GM21367 (cell line): Measurements from ENCODE around the gene ABCC2.
"Not testable (repeated sequence)": the region's sequence is repeated elsewhere in the genome, so short reads cannot be mapped to it uniquely, and the experiment has no call there.

Experiments
- ATAC-seq: cut with Tn5 transposase; IDR thresholded peaks from one replicate; pipeline ENCODE4 v1.9.1; 2021; ENCODE audit not compliant: unreplicated experiment

The ABCC2 gene

DNA sequence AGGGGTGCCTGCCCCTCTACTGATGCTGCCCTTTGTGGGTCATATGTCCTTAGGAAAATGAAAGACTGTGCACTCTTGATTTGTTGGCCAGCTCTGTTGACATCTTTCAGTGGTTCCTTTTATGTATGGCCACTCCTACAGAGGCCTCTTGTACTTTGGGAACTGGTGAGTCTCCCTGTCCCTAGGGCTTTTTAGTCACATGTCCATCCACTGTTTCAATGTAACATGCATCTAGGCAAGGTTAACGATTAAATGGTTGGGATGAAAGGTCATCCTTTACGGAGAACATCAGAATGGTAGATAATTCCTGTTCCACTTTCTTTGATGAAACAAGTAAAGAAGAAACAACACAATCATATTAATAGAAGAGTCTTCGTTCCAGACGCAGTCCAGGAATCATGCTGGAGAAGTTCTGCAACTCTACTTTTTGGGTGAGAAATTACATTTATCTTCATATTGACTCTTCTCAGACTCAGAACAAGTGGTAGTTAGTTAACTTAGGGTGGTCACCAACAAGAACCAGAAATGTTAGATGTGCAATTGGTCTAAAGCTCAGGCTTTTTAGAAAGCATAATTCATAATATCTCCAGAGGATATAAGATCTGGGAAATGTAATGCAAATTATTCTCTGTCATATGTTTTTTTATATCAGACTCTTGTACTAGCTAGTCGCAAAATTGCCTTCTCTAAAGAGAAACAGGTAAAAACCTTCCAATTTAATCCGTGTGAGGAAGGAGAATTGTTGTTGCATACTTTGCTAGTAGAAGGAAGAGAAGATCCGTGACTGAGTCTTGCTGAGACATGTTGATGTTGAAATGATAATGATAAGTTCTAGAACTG, at the start of gene ABCC2:
ABCC2 (plus strand) TSS at position 194 of the 840 bp plus-strand sequence; CDS start at position 399, 205 bp downstream.
- ATAC-seq = no peak

DNA sequence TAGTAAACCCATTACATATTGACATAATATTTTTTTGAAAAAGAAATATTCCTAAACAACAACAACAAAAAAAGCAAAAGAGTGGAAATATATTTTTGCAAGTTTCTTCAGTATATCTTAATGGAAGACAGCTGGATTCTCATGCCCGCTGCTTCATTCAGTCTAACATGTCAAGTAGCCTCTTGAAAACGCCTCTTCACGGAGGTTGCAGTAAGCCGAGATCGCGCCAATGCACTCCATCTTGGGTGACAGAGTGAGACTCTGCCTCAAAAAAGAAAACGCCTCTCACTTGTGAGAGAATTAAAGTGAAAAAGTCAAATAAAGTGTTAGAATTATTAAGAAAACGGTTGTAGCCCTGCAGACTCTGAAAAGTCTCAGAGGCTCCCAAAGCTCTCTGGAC, 49.1 kb upstream of the ABCC2 start:
- ATAC-seq = no peak

DNA sequence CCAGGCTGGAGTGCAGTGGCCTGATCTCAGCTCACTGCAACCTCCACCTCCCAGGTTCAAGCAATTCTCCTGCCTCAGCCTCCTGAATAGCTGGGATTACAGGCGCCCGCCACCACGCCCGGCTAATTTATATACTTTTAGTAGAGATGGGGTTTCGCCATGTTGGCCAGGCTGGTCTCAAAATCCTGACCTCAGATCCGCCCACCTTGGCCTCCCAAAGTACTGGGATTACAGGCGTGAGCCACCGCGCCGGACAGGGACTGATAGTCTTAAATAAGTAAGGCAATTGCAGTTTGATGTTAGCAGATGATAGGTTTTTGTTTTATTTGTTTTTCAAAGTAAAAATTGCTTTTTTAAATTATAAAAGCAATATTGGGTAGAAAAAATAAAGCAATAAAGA, 48.3 kb upstream of the ABCC2 start:
- ATAC-seq = not testable (repeated sequence)

DNA sequence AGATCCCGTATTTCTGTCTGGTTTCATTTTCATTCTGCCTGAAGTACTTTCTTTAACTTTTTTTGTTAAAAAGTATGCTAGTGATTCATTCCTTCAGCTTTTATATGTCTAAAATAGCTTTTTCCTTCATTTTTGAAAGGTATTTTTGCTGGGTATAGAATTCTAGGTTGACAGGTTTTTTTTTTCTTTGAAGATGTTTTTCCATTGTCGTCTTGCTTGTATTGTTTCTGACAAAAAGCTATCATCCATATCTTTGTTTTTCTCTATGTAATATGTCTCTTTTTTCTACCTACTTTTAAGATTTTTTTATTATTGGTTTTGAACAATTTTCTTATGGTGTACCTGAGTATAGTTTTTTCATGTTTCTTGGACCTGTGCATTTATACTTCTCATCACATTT, 42.2 kb upstream of the ABCC2 start:
- ATAC-seq = no peak

DNA sequence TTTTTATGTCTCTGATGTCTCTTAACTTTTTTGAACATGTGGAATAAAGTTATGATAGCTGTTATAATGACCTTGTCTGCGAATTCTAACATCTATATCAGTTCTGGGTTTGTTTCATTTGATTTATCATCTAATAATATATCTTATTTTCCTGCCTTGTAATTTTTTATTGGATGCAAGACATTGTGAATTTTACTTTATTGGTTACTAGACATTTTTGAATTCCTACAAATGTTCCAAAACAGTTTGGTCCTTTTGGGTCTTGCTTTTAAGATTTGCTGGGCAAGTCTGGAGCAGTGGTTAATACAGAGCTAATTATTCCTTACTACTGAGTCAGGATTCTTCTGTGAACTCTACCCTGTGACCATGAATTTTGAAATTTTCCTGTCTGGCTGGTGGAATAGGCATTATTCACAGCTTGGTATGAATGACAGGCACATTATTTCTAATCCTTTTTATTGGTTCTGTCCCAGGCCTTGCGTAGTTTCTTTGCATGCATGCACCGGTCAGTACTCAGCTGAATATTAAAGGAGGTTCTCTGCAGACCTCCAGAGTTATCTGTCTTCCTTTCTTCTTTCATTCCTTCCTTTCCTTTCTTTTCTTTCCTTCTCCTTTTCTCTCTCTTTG, 41.4 kb upstream of the ABCC2 start:
- ATAC-seq = no peak

DNA sequence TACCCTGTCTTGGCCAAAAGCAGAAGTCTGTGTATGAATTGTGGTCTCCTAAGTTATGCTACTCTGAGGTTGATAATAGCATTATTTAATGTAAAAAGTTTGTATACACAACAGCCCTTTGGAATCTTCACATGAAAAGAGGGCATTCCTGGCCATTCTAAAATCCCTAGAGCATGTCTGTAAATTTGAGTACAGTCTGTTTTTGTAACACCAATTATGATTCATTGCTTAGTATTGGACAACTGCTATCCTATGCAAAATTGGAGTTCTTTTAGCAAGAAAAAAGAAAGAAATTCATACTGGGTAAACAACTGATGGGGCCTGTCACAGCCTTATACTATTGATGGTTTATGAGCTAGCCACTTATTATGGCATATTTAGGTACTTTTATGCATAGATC, 40.2 kb upstream of the ABCC2 start:
- ATAC-seq = no peak

DNA sequence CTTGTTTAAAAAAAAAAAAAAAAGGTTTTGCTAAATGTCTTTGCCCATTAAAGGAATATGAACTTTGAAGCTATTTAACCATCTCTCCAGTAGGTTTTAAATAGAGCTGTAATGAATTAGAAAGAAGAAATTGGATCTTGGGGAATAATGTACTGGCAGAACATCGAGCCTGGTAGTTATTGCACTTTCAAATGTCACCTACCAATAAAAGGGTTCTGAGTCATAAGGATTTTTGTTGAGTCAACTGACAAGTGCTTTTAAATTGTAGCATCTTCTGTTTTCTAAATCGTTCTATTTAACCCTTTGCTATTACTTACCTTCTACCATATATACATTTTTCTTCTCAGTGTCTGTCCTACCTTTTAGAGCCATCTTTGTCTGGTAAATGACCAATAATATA, 39.7 kb upstream of the ABCC2 start:
- ATAC-seq = no peak

DNA sequence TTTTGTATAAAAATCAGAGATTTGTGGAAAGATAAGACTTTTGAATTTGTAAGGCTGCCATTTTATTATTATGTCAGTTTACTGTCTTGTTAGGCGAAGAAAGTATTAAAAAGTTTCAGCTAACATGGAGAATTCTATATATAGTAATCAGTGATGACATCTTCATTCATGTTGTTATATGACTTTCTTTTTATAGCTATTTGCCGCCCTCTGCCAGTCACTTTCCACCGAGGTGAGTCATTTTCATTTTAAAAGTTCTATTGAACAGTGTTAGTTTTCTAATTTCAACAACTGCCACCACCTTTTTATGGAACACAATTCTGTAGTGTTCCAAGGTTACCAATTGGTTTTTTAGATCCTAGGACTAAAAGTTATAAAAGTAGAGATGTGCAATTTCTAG, 38.6 kb upstream of the ABCC2 start:
- ATAC-seq = no peak

DNA sequence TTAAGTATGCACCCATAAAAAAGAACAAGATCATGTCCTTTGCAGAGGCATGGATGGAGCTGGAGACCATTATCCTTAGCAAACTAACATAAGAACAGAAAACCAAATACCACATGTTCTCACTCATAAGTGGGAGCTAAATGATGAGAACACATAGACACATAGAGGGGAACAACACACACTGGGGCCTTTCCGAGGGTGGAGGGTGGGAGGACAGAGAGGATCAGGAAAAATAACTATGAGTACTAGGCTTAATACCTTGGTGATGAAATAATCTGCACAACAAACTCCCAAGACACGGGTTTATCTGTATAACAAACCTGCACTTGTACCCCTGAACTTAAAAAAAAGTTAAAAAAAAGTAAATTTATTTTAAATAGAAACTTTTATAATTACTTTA, 36.3 kb upstream of the ABCC2 start:
- not testable (repeated sequence) for ATAC-seq

DNA sequence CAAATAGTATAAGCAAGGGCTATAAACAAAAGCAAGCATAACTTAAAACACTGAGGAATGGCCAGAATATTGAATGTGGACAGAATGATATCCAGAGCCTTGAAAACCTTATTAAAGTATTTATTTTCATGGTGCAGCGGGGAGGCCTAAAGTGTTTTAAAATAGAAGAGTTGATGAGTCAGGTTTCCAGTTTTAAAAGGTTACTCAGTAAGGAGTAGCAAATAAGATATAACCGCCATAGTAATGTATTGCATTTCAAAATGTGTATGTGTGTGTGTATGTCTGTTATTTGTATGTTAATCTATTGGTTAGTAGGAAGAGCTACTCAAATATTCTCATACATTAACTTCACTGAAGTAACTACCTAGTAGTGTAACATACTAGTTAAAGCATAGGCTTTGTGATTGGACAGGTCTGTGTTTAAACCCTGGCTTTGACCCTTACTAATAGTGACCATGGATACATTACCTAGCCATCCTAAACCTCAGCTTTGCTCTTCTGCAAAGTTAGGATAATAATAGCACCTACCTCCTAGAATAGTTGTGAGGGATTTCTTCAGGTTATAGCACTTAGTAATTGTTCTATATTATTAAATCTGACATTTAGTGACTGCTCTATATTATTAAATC, 33.5 kb upstream of the ABCC2 start:
- ATAC-seq = no peak

DNA sequence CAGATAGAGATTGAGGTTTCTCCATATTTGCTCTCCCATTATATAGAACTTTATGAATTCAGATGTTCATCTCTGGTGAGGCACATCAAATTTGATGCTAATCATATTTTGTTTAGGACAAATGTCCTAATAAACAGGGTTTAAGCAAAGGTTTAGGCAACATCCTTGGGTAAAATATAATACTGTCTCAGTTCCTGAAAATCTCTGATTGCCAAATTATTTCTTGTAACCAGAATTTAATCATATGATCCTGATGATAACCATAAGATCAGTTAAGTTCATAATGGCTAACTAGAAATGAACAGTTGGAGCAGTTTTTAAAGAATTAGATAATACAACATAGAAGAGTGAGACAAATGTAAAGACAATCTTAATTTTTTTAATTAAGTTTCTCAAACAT, 31.8 kb upstream of the ABCC2 start:
- ATAC-seq = no peak

DNA sequence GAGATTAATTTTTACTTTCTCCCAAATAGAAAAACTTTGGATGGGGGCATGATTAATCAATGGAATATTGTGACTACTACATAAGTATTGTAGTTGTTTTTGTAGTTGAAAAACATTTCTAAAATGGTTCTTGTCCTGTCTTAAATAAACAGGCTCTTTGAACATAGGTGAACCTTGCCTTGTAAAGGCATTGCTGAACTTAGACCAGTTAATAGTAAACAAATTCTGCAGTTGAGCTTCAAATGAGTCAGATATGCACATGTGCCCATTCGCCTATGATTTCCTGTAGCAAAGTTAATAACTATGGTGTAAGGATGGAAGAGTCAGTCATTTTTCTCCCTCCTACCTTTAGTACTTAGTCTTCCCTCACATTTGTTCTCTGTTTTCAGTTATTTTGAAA, 27.8 kb upstream of the ABCC2 start:
- no peak for ATAC-seq

DNA sequence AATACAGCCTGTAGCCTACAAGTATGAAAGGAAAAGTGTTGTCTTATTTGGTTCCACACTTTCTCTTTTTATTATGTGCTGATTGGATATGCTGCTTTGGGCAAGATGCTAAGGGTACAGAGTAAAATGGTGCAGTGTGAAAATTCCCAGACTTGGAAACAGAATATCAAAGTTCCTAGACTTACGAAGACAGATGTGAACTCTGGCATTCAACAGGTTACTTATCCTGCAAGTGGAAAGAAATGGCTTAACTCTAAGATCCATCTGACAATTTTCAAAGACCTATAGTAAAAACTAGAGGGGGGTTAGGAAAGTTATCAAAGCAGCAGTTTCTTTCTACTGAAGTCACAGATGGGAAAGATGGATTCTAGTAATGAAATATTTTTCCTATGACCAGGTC, 26.3 kb upstream of the ABCC2 start:
- no peak for ATAC-seq

DNA sequence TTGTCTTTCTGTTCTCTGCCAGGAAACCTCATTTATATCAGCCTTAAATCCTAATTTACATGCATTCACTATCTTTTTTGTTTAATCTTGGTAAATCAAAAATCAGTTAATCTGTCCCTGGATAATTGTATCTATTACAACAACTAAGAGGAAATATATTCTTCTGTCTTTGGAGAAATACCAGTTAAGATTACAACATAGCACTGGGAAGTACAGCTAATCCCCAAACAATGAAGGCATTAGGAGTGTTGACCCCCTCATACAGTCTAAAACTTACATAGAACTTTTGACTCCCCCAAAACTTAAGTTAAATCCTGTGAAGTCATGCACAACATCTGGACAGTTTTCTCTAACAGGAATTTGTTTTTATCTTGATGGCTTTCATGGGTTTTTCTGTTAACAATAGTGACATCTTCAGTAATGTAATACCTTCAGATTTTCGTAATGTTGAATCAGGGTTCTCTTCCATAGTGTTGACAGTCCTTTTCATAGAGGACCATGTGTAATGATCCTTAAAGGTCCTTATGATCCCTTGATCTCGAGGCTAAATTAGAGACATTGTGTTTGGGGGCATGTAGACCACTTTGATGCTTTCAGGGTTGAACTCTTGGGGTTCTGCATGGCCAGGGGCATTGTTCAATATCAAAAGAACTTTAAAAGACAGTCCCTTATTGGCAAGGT, 24.1 kb upstream of the ABCC2 start:
- ATAC-seq = no peak

DNA sequence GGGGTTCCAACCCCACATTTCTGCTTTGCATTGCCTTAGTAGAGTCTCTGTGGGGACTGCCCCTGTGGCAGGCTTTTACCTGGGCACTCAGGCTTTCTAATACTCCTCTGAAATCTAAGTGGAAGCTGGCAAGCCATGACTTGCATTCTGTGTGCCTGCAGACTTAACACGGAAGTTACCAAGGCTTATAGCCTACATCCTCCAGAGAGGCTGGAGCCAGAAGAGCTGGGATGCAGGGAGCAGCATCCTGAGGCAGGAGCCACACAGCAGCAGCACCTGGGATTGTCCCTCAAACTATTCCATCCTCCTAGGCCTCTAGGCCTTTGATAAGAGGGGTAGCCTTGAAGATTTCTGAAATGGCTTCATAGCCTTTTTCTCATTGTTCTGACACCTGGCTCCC, 22.1 kb upstream of the ABCC2 start:
- no peak for ATAC-seq

DNA sequence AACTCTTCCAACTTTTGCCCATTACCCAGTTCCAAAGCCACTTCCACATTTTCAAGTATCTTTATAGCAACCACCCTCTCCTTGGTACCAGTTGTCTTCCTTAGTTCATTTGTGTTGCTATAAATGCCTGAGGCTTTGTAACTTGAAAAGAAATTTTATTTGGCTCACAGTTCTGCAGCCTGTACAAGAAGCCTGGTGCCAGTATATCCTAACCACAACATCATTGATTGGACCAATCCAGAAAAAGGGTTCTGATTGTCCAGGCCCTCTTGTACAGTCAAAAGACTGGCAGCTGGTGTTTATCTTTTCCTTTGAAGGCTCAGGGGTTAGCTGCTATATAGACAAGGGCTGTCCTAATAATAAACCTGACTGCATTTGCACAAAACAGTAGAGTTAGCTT, 21.1 kb upstream of the ABCC2 start:
- no peak for ATAC-seq

DNA sequence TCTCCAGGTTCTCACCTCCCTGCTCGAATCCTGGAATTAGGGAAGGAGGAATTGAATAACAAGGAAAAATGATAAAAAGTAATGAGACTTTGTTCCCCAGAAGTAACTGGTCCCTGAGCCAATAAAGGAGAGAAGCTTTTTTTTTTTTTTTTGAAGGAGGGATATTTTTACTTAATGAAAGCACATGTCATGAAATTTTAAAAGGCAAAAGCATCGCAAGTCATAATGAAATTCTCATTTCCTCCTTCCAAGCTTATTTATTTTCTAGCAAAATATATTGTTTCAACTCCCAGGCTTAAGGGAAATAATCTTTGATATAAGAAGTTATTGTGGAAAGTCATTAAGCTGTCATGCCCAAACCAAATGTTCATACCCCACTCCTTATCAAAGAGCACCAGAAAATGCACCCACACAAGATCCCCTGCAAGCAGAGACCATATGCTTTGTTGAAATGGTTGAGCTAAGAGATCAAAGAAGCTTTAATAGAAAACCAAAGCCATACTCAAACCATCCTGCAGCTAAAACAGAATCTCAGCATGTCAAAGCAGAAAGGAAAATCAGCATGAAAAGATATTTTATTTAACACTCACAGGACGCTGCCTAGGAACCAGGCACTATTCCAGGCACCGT, 16.7 kb upstream of the ABCC2 start:
- peak; percentile 15 for ATAC-seq

DNA sequence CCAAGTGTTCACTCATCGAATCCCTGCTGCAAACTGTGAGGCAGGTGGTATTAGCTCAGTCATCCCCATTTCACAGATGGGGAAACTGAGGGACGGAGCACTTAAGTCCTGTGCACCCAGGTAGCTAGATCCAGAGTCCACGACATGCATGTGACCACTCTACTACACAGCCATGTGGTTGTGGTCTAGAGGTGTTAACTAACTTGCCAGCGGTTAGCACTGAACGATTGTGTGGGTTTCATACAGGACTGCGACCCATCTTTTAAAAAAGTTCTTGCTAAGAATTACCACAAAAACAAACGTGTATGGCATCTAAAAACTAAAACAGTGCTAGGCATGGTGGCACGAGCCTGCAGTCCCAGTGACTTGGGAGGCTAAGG, 16.1 kb upstream of the ABCC2 start:
- peak; percentile 72 for ATAC-seq

DNA sequence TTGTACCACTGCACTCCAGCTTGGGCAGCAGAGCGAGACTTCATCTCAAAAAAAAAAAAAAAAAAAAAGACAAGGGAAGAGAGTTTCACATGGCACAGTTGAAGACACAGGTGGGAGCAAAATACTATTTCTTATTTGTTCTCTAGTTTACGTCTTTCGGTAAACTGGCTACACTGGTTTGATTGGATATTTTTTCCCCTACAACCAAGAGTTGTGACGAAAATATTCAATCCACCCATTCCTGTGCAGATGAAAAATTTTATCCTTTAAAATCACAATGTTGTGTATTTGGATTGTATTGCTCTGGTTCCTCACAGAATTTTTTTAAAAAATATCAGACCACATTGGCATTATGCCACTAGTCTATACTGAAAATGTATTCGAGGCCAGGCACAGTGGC, 14.5 kb upstream of the ABCC2 start:
- ATAC-seq = no peak

DNA sequence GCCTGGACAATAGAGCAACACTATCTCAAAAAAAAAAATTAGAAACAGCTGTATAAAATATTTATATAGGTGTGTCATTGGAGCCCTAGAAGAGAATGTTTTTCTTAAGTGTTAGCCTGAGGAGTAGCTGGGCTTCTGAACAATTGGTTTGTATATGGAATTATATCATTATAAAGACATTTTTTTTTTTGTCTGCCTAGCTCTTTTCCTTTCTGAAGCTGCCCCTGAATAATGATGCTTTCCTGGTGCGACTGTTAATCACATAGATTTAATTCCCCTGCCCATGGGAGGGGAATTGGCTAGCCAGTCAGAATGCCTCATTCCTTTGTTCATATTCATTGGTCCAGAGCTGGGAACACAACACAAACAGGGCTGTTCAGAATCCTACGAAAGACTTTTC, 13.9 kb upstream of the ABCC2 start:
- ATAC-seq = no peak

DNA sequence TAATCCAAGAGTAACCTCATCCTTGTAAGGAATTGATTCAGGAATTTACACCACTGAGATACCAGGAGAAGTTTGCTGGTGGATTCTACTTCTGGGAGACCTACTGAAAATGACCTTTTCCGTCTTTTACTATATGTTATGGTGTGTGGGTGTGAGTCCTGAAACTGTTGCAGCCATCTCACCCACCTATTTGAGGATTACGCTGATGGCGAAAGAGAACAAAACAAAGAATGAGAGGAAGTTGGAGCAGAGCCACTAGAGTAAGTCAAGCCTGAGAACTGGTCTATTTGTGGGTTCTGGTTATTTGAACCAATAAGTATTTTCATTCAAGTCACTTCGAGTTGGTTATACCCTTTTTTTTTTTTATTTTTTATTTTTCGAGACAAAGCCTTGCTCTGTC, 12.7 kb upstream of the ABCC2 start:
- no peak for ATAC-seq
